Neuronal stem cell (in vitro differentiated cells): ENCODE results near the gene TBC1D22A.
A peak's percentile ranks its signal among the peaks of the same experiment; 100 is the strongest.

Experiments
- DNase-seq: peaks from one replicate; pipeline ENCODE4 v3.0.0-alpha.2; 2013; ENCODE audit warnings: low spot score
- H2AFZ ChIP-seq: one replicate; pipeline ENCODE4 v1.6.1; 2013; ENCODE audit warnings: mild to moderate bottlenecking, low read length, inconsistent platforms
- H2AK5ac ChIP-seq: 2 replicates; pipeline ENCODE4 v1.6.1; 2013; ENCODE audit warnings: low read depth, mild to moderate bottlenecking, inconsistent platforms, low read length, moderate library complexity, mixed read lengths
- H2BK120ac ChIP-seq: 2 replicates; pipeline ENCODE4 v1.6.1; 2013; ENCODE audit warnings: low read depth, mild to moderate bottlenecking, inconsistent platforms, low read length, moderate library complexity, mixed read lengths
- H2BK12ac ChIP-seq: one replicate; pipeline ENCODE4 v1.6.1; 2013; ENCODE audit warnings: low read length, inconsistent platforms
- H2BK15ac ChIP-seq: 2 replicates; pipeline ENCODE4 v1.6.1; 2013; ENCODE audit warnings: mild to moderate bottlenecking, low read length, inconsistent platforms, mixed read lengths
- H2BK5ac ChIP-seq: one replicate; pipeline ENCODE4 v1.6.1; 2013; ENCODE audit warnings: inconsistent platforms, mild to moderate bottlenecking, low read length, moderate library complexity
- H3K14ac ChIP-seq: one replicate; pipeline ENCODE4 v1.6.1; 2013; ENCODE audit warnings: low read length, inconsistent platforms
- H3K18ac ChIP-seq: 2 replicates; pipeline ENCODE4 v1.6.1; 2013; ENCODE audit warnings: low read length, inconsistent platforms
- H3K23ac ChIP-seq: 2 replicates; pipeline ENCODE4 v1.6.1; 2013; ENCODE audit warnings: low read depth, mild to moderate bottlenecking, mixed read lengths, low read length, inconsistent platforms; ENCODE audit not compliant: poor library complexity
- H3K27ac ChIP-seq: replicated peaks from 3 replicates; pipeline ENCODE4 v1.5.1; 2013; ENCODE audit warnings: low read length, inconsistent platforms
- H3K27me3 ChIP-seq, 3 experiments: 2 replicates each; pipeline ENCODE4 v1.6.1; 2013; ENCODE audit warnings: low read length in 3 of 3, mild to moderate bottlenecking in 2 of 3, inconsistent platforms in 1 of 3, low read depth in 1 of 3, mixed read lengths in 1 of 3, moderate library complexity in 1 of 3; ENCODE audit not compliant: control insufficient read depth in 3 of 3, insufficient read depth in 3 of 3
- H3K36me3 ChIP-seq, 2 donors: replicated peaks in 1 of 2; 2 replicates each; pipeline ENCODE4 v1.6.1; 2013; ENCODE audit warnings: low read length in 2 of 2; ENCODE audit not compliant: control insufficient read depth in 2 of 2, insufficient read depth in 2 of 2
- H3K4ac ChIP-seq: 2 replicates; pipeline ENCODE4 v1.6.1; 2013; ENCODE audit warnings: inconsistent platforms, mild to moderate bottlenecking, low read length, moderate library complexity
- H3K4me1 ChIP-seq, 2 donors: 1 replicate in 1 of 2; 2 replicates in 1 of 2; pipeline ENCODE4 v1.6.1; 2013; ENCODE audit warnings: low read length in 2 of 2, low read depth in 1 of 2; ENCODE audit not compliant: control insufficient read depth in 2 of 2, insufficient read depth in 1 of 2
- H3K4me2 ChIP-seq: one replicate; pipeline ENCODE4 v1.6.1; 2013; ENCODE audit warnings: mild to moderate bottlenecking, low read length, inconsistent platforms; ENCODE audit not compliant: insufficient read depth, poor library complexity, severe bottlenecking
- H3K4me3 ChIP-seq, 2 donors: 2 replicates each; pipeline ENCODE4 v1.5.1; 2013; ENCODE audit warnings: low read length in 2 of 2, mild to moderate bottlenecking in 2 of 2, inconsistent platforms in 1 of 2, moderate library complexity in 1 of 2
- H3K79me1 ChIP-seq: one replicate; pipeline ENCODE4 v1.6.1; 2013; ENCODE audit warnings: low read depth, mild to moderate bottlenecking, inconsistent platforms, low read length, moderate library complexity
- H3K9ac ChIP-seq: one replicate; pipeline ENCODE4 v1.6.1; 2013; ENCODE audit warnings: mild to moderate bottlenecking, low read depth, low read length, inconsistent platforms; ENCODE audit not compliant: poor library complexity
- H3K9me3 ChIP-seq, 2 donors: replicated peaks in 1 of 2; 2 replicates each; pipeline versions ENCODE3 to v1.6.1; 2013; ENCODE audit warnings: low read length in 2 of 2, mild to moderate bottlenecking in 2 of 2, inconsistent platforms in 1 of 2, low read depth in 1 of 2, mixed read lengths in 1 of 2, moderate library complexity in 1 of 2; ENCODE audit not compliant: control insufficient read depth in 2 of 2, insufficient read depth in 1 of 2
- H4K8ac ChIP-seq: one replicate; pipeline ENCODE4 v1.6.1; 2013; ENCODE audit warnings: low read depth, mild to moderate bottlenecking, inconsistent platforms, low read length, moderate library complexity
- H4K91ac ChIP-seq: one replicate; pipeline ENCODE4 v1.6.1; 2013; ENCODE audit warnings: low read length, low read depth, mild to moderate bottlenecking, inconsistent platforms; ENCODE audit not compliant: poor library complexity
- whole genome bisulfite sequencing, 2 donors: extraction: QIAGEN DNeasy Blood & Tissue Kit; methylation state at CpG; one replicate each; pipeline ENCODE4 v1.1.7; 2013; ENCODE audit warnings: missing lambda C conversion rate in 2 of 2, mixed read lengths in 1 of 2; ENCODE audit not compliant: insufficient read length in 2 of 2, insufficient replicate concordance in 1 of 2; ENCODE audit errors: extremely low coverage in 2 of 2; 5-methylcytosine and 5-hydroxymethylcytosine counted together

Gene TBC1D22A

DNA sequence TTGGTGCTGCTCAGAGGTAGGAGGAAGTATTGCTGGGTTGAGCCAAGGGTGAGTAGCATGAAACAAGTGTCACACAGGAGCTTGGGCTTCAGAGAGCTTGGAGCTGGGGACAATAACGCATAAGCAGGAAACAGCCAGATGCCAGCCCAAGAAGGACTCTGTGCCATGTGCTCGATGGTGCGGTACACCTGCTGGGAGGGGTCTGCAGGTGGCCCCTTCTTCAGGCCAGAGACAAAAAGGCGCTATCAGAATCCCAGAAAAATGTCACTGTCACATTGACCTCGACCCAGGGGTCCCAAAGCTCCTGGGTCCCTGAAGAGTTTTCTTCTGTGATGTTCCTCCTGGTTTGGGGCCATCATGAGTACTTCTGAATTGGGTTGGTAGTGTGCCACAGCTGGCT is 244.4 kb downstream of the TBC1D22A start:
- Histone ChIP-seq H3K9me3 (no peaks in the 10 kb centered on the region), H3K18ac (no peak overlapping the region), H4K8ac (no peak overlapping the region), H3K4me2 (no peak overlapping the region), H3K4ac (no peak overlapping the region), H3K14ac (no peak overlapping the region), H2BK120ac (no peak overlapping the region), H3K23ac (no peak overlapping the region), H2BK12ac (no peak overlapping the region), H3K4me3 (no peak overlapping the region), H2AFZ (no peak overlapping the region), H3K27ac (no peak overlapping the region), H3K27me3 (no peaks in the 10 kb centered on the region), H2BK15ac (no peak overlapping the region), H3K4me1 (peaks cover 0 to 4% of the 10 kb centered on the region in 2 donors), H3K79me1 (peaks cover 3% of the 10 kb centered on the region), H2BK5ac (no peak overlapping the region), H2AK5ac (no peak overlapping the region), H4K91ac (no peak overlapping the region), H3K36me3 (peaks cover 6 to 8% of the 10 kb centered on the region in 2 donors), H3K9ac (no peak overlapping the region)
- DNase-seq = no peak
- WGBS, 2 donors = no CpG with 5 or more reads among the region's 5 CpGs

DNA sequence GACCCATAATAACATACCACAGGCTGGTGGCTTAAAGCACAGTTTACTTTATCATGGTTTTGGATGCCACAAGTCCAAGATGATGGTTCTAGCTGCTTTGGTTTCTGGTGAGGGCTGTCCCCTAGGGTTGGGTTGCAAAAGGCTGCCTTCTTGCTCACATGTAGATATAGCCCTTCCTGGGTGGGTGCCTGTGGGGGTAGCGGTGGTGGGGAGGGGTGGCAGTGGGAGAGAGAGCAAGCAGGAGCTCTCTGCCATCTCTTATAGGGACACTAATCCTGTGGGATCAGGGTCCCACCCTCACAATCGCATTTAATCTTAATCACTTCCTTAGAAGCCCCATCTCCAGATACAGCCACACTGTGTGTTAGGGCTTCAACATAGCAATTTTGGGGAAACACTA is 245.0 kb downstream of the TBC1D22A start:
- H2AK5ac ChIP-seq = no peak overlapping the region
- no peak overlapping the region for H2BK120ac ChIP-seq
- no peak overlapping the region for H4K8ac ChIP-seq
- H3K79me1 ChIP-seq = peaks cover 3% of the 10 kb centered on the region
- H3K36me3 ChIP-seq = peaks cover 6 to 8% of the 10 kb centered on the region in 2 donors
- H3K27ac ChIP-seq = no peak overlapping the region
- H2BK15ac ChIP-seq = no peak overlapping the region
- no peak for DNase-seq
- H3K4me2 ChIP-seq = no peak overlapping the region
- no peak overlapping the region for H3K18ac ChIP-seq
- H3K4ac ChIP-seq = no peak overlapping the region
- H3K9me3 ChIP-seq = no peaks in the 10 kb centered on the region
- H3K27me3 ChIP-seq = no peaks in the 10 kb centered on the region
- no peak overlapping the region for H3K9ac ChIP-seq
- H2BK5ac ChIP-seq = no peak overlapping the region
- H3K23ac ChIP-seq = no peak overlapping the region
- no peak overlapping the region for H4K91ac ChIP-seq
- no peak overlapping the region for H3K4me3 ChIP-seq
- WGBS, 2 donors = no CpG with 5 or more reads among the region's 2 CpGs
- no peak overlapping the region for H3K14ac ChIP-seq
- H2AFZ ChIP-seq = no peak overlapping the region
- no peak overlapping the region for H2BK12ac ChIP-seq
- H3K4me1 ChIP-seq = peaks cover 0 to 4% of the 10 kb centered on the region in 2 donors

DNA sequence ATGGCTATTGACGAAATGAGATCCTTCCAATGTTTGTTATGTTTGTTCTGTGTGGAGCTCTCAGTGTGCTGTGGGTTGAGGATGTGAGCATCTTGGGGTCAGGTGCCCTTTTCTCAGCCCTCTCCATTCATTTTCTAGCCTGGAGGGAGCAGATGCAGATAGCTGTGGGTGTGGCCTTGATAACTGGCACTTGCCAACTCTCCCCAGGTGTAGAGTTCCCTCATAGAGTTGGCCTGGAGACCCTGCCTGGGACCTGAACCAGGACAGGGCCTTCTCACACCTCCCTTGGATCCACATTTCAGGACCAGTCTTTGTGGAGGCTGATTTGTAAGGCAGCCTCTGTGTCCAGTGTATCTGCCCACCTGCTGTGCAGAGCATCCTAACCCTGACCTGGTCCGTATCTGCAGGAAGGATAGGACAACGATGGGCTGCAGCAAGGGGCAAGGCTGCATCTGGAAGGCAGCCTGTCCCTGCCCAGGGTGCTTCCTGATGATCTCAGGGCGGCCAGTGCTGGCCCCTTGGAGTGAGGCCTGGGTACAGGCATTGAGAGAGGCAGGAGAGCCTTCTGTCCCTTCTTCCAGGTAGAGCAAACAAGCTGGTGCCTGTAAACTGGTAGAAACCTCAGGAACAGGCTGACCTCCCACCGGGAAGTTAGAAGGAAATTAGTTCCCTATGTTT is 245.9 kb downstream of the TBC1D22A start:
- no peak overlapping the region for H2AK5ac ChIP-seq
- no peak overlapping the region for H3K23ac ChIP-seq
- H3K4ac ChIP-seq = no peak overlapping the region
- peaks cover 3% of the 10 kb centered on the region for H3K79me1 ChIP-seq
- H3K4me2 ChIP-seq = no peak overlapping the region
- H2BK5ac ChIP-seq = no peak overlapping the region
- H3K18ac ChIP-seq = no peak overlapping the region
- H3K9ac ChIP-seq = no peak overlapping the region
- H2BK120ac ChIP-seq = no peak overlapping the region
- H2BK12ac ChIP-seq = no peak overlapping the region
- peaks cover 6 to 8% of the 10 kb centered on the region in 2 donors for H3K36me3 ChIP-seq
- H3K9me3 ChIP-seq = no peaks in the 10 kb centered on the region
- H3K4me1 ChIP-seq = peaks cover 0 to 4% of the 10 kb centered on the region in 2 donors
- no peak for DNase-seq
- H4K8ac ChIP-seq = no peak overlapping the region
- H3K27ac ChIP-seq = no peak overlapping the region
- no peak overlapping the region for H3K14ac ChIP-seq
- no peaks in the 10 kb centered on the region for H3K27me3 ChIP-seq
- no peak overlapping the region for H2BK15ac ChIP-seq
- H2AFZ ChIP-seq = no peak overlapping the region
- no CpG with 5 or more reads among the region's 5 CpGs for WGBS, 2 donors
- peak overlapping the region in 1 of 2 donors; percentile 42 for H3K4me3 ChIP-seq
- no peak overlapping the region for H4K91ac ChIP-seq

DNA sequence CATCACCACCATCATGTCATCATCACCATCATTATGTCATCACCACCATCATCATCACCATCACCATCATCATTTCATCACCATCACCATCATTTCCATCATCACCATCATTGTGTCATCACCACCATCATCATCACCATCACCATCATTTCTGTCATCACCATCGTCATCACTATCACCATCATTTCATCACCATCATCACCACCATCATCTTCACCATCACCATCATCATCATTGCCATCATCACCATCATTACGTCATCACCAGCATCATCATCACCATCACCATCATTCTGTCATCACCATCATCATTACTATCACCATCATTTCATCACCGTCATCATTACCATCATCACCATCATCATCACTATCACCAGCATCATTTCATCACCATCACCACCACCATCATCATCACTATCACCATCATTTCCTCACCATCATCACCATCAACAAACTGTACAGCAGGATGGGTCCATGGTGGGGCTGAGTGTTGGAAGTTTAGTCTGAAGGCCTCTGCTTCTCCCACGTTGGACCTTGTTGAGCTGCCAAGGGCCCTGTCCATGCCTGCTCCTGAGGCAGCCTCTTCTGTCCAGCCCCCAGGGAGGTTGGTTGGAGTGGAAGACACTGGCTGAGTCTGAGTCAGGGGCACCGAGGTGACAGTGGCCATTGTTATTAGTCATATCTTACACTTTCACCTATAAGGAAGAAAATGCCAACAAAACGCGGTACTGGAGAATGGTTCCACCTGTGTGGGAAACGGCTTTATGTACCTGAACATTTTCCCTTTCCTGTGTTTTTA is 247.1 kb downstream of the TBC1D22A start:
- Histone ChIP-seq H3K4me2 (no peak overlapping the region), H3K4me1 (peaks cover 0 to 4% of the 10 kb centered on the region in 2 donors), H2BK15ac (no peak overlapping the region), H3K4me3 (no peak overlapping the region), H4K8ac (no peak overlapping the region), H3K79me1 (no peaks in the 10 kb centered on the region), H3K23ac (peak overlapping the region; percentile 6), H4K91ac (no peak overlapping the region), H3K9ac (peak overlapping the region; percentile 1), H2BK12ac (no peak overlapping the region), H2AFZ (no peak overlapping the region), H3K27me3 (no peaks in the 10 kb centered on the region), H2AK5ac (no peak overlapping the region), H3K18ac (no peak overlapping the region), H3K4ac (no peak overlapping the region), H3K14ac (no peak overlapping the region), H3K27ac (no peak overlapping the region), H2BK120ac (no peak overlapping the region), H2BK5ac (no peak overlapping the region), H3K9me3 (no peaks in the 10 kb centered on the region), H3K36me3 (peaks cover 5 to 8% of the 10 kb centered on the region in 2 donors)
- 100% methylated on average over 1 of the region's 8 CpGs; no CpG with 5 or more reads in 1 of the 2 donors for WGBS, 2 donors
- DNase-seq = no peak
